K562 (cell line): ENCODE results near the gene CHD3. TPM values are rescaled to one million over a fixed set of nuclear protein-coding genes. Genes with fewer than 3 reads are reported as not detected.
A peak's percentile ranks its signal among the peaks of the same experiment; 100 is the strongest.

Source experiments
- ATF7 ChIP-seq: fragments of 450-650 bp; IDR thresholded peaks from 2 replicates; pipeline ENCODE4 v1.7.1; 2014; ENCODE audit warnings: mild to moderate bottlenecking, moderate library complexity
- DACH1 ChIP-seq: fragments of 450-650 bp; IDR thresholded peaks from 2 replicates; pipeline ENCODE4 v1.6.1; 2018; ENCODE audit not compliant: partially characterized antibody
- EGR1 ChIP-seq: fragments of 450-650 bp; conservative IDR thresholded peaks from 2 replicates; pipeline ENCODE4 v1.6.1; 2017; ENCODE audit warnings: mild to moderate bottlenecking
- FOXK1 ChIP-seq: sonication (generic); formaldehyde crosslinking; IDR thresholded peaks from 2 replicates; pipeline ENCODE4 v1.8.0; 2022; ENCODE audit warnings: missing genetic modification reagents, mild to moderate bottlenecking, borderline replicate concordance
- MGA ChIP-seq: fragments of 450-650 bp; IDR thresholded peaks from 2 replicates; pipeline ENCODE4 v1.6.1; 2016; ENCODE audit warnings: mild to moderate bottlenecking, moderate library complexity
- MXI1 ChIP-seq: IDR thresholded peaks from 2 replicates; pipeline ENCODE4 v1.6.1; 2011; ENCODE audit warnings: low read depth, mild to moderate bottlenecking, improper control_type of control experiment, low read length
- SIN3A ChIP-seq, 2 experiments: fragments of 150-350 bp in 1 of 2; IDR thresholded peaks; 2 replicates each; pipeline ENCODE4 v1.6.1; 2011 to 2016; ENCODE audit warnings: borderline replicate concordance in 2 of 2, low read depth in 2 of 2, low read length in 2 of 2, mild to moderate bottlenecking in 2 of 2, moderate library complexity in 2 of 2; ENCODE audit not compliant: control insufficient read depth in 1 of 2
- SUPT5H ChIP-seq: fragments of 450-650 bp; IDR thresholded peaks from 2 replicates; pipeline ENCODE4 v1.6.1; 2016
- TAF9B ChIP-seq: fragments of 450-650 bp; IDR thresholded peaks from 2 replicates; pipeline ENCODE4 v1.6.1; 2018; ENCODE audit warnings: mild to moderate bottlenecking; ENCODE audit not compliant: partially characterized antibody
- TEAD4 ChIP-seq, 2 experiments: sonication (generic) in 1 of 2; formaldehyde crosslinking in 1 of 2; IDR thresholded peaks; 2 replicates each; pipeline versions ENCODE4 v1.6.1 to v1.8.0; 2012 to 2022; ENCODE audit warnings: borderline replicate concordance in 1 of 2, inconsistent platforms in 1 of 2, low read length in 1 of 2, mild to moderate bottlenecking in 1 of 2, missing genetic modification reagents in 1 of 2
- TFAM ChIP-seq: fragments of 250-450 bp; sonication (Bioruptor Pico); conservative IDR thresholded peaks from 2 replicates; pipeline ENCODE4 v1.5.0; 2021; ENCODE audit warnings: mild to moderate bottlenecking, moderate library complexity
- ZBTB17 ChIP-seq: fragments of 450-650 bp; formaldehyde crosslinking; IDR thresholded peaks from 2 replicates; pipeline ENCODE4 v1.4.0; 2020; ENCODE audit warnings: mild to moderate bottlenecking
- ZNF449 ChIP-seq: fragments of 250-450 bp; sonication (Bioruptor Pico); IDR thresholded peaks from 2 replicates; pipeline ENCODE4 v1.8.0; 2022; ENCODE audit warnings: moderate library complexity, mild to moderate bottlenecking, inconsistent platforms
- polyA plus RNA-seq, 8 experiments: library from polyadenylated mRNA; depleted of rRNA in 4 of 8; stranded (reverse) in 5 of 8; unstranded in 3 of 8; fragments of >200 nt; fragmentation: Nextera tagmentation in 2 of 8; fragmentation: Illumina TruSeq in 1 of 8; extraction: Ambion mirVana in 2 of 8; extraction: Trizol in 1 of 8; gene quantifications; 2 replicates each; pipeline versions ENCODE4 v1.2.1 to v1.2.3, GENCODE V29; 2011 to 2014; ENCODE audit warnings: inconsistent platforms in 1 of 8, missing spikeins in 1 of 8
- total RNA-seq, 7 experiments: library from RNA; depleted of rRNA in 6 of 7; stranded (reverse); fragments of >200 nt in 6 of 7; fragmentation: Illumina TruSeq in 2 of 7; extraction: Trizol in 2 of 7; gene quantifications; 2 replicates each; pipeline versions ENCODE4 v1.2.1 to v1.2.3, GENCODE V29; 2011 to 2021; ENCODE audit warnings: low replicate concordance in 1 of 7

Gene CHD3
- total and polyA plus RNA-seq, 9 of the 15 experiments (the other 6 are each of a cell fraction or from before 2014, with no cell fraction given) = 0.39 to 38.2 (median 21.2) TPM

GRCh38 chr17:7885367-7886226 is 3.0 kb upstream of the CHD3 start (continued):
- TF ChIP-seq MGA (no peak), FOXK1 (CRISPR knock-in tag) (no peak), ZNF449 (no peak), EGR1 (peak; percentile 53; the same call in 1 of the 2 replicates), TAF9B (peak; percentile 91), TFAM (CRISPR knock-in tag) (no peak), SIN3A (IDR thresholded peaks at IDR 0.05; ENCODE audit: borderline replicate concordance in 2 of 2, control insufficient read depth in 1 of 2, low read depth in 2 of 2, low read length in 2 of 2) (peak; percentile 88 to 96; a peak in 3 of 4 replicates), ATF7 (no peak), DACH1 (peak; percentile 90), TEAD4 (IDR thresholded peaks at IDR 0.05; ENCODE audit: low read length) (no peak), TEAD4 (CRISPR knock-in tag; IDR thresholded peaks at IDR 0.05; ENCODE audit: borderline replicate concordance) (no peak), SUPT5H (peak; percentile 54), ZBTB17 (CRISPR knock-in tag) (0 out of 2 replicates have a peak, but pooled peaks have one; percentile 15), MXI1 (peak; percentile 54; the same call in 1 of the 2 replicates)
